Heart right ventricle (tissue), 16 donors: ENCODE measurements around the gene STK24. TPM values are rescaled to one million over a fixed set of nuclear protein-coding genes. Genes with fewer than 3 reads are reported as not detected.

ENCODE experiments used
- ATAC-seq, 8 donors: fragments of 200-7000 bp; cut with Tn5 transposase; one replicate each; pipeline ENCODE4 v1.9.1; 2020; ENCODE audit warnings: mild to moderate bottlenecking in 8 of 8, moderate library complexity in 8 of 8, moderate number of reproducible peaks in 1 of 8
- DNase-seq, 2 donors: peaks; one replicate each; pipeline ENCODE4 v3.0.0-alpha.2; 2020
- H3K27ac ChIP-seq, 10 donors: fragments of 200-600 bp; sonication (generic) in 2 of 10; one replicate each; pipeline versions ENCODE4 v1.5.0 to v1.8.0; 2020 to 2022; ENCODE audit warnings: mild to moderate bottlenecking in 3 of 10
- H3K27me3 ChIP-seq, 7 donors: fragments of 200-600 bp; one replicate each; pipeline ENCODE4 v1.8.0; 2021 to 2022; ENCODE audit warnings: mild to moderate bottlenecking in 2 of 7
- H3K36me3 ChIP-seq, 9 donors: fragments of 200-600 bp; sonication (generic) in 1 of 9; one replicate each; pipeline versions ENCODE4 v1.5.0 to v1.8.0; 2020 to 2022; ENCODE audit warnings: mild to moderate bottlenecking in 2 of 9
- H3K4me1 ChIP-seq, 9 donors: fragments of 200-600 bp; sonication (generic) in 1 of 9; one replicate each; pipeline versions ENCODE4 v1.5.0 to v1.8.0; 2020 to 2022; ENCODE audit warnings: mild to moderate bottlenecking in 4 of 9
- H3K4me3 ChIP-seq, 10 donors: fragments of 200-600 bp; sonication (generic) in 2 of 10; one replicate each; pipeline versions ENCODE4 v1.5.0 to v1.8.0; 2020 to 2022; ENCODE audit warnings: mild to moderate bottlenecking in 7 of 10, moderate library complexity in 2 of 10
- H3K9me3 ChIP-seq, 11 donors: fragments of 200-600 bp in 10 of 11; sonication (generic) in 2 of 11; one replicate each; pipeline versions ENCODE4 v1.5.0 to v1.8.0; 2013 to 2022; ENCODE audit warnings: mild to moderate bottlenecking in 2 of 11, control low read depth in 1 of 11, moderate library complexity in 1 of 11
- CTCF ChIP-seq, 9 donors: fragments of 200-600 bp; sonication (generic) in 2 of 9; IDR thresholded peaks; one replicate each; pipeline versions ENCODE4 v1.5.0 to v1.8.0; 2021 to 2022; ENCODE audit warnings: antibody characterized with exemption in 9 of 9, mild to moderate bottlenecking in 5 of 9, moderate library complexity in 1 of 9
- WGBS, 2 donors: extraction: QIAGEN DNeasy Blood & Tissue Kit; methylation state at CpG; one replicate each; pipeline ENCODE4 v1.1.7; 2013; ENCODE audit warnings: inconsistent platforms in 1 of 2; 5-methylcytosine and 5-hydroxymethylcytosine counted together
- intact Hi-C, 10 donors: fragments of 100-400 bp; cut with DNase I; formaldehyde crosslinking; loops; one replicate each; pipeline versions ENCODE4 v1.11.1 to v1.14.2; 2022
- polyA plus RNA-seq, 2 donors: library from polyadenylated mRNA; stranded (reverse); fragments of 200-250 nt; gene quantifications; one replicate each; pipeline ENCODE4 v1.2.3, GENCODE V29; 2013
- total RNA-seq, 10 donors: library from RNA; stranded (reverse); fragmentation: NEBNext Ultra II Directional in 3 of 10; extraction: Animal tissue kit (Norgen Biotek cat#: 25700) in 3 of 10; gene quantifications; one replicate each; pipeline versions ENCODE4 v1.2.1 to v1.2.4, GENCODE V29; 2021 to 2023
- donor health status: Arrhythmogenic right ventricular cardiomyopathy.
- donor health status: ischemic (EF 13 %, LVEDD 7.1; RV severe dilation, severe dysfunction).
- donor health status: healthy with polysubstance abuse.
- donor health status: DM: no; HTN: yes; CAD: no.
- donor health status: DM: no; HTN: no; CAD: no.
- donor health status: ischemic (EF 25% LVEDD 6.9; RV normal size, moderate dysfunction).
- donor health status: ischemic (EF 25% LVEDD 5.7; RV mildly dilated, moderate dysfunction).
- donor health status: healthy.
- donor health status: DM: yes; HTN: yes; CAD: no.
- donor health status: Ischemic cardiomyopathy.
- donor health status: ischemic (EF 35%, LVEDD 5.7; RV mildly dilated, moderate dysfunction).
- donor health status: nonischemic (EF 11% LVEDD 7.7; RV severe dilation, severe dysfunction).
- donor health status: DM: yes; HTN: yes; CAD: no.
- donor health status: PGD.
- donor health status: ischemic (EF 29% LVEDD 5.4; RV normal size, mild dysfunction).
- donor health status: nonischemic (EF 23%, LVEDD 6.1; RV moderate dilation, normal function).

STK24 gene
- total and polyA plus RNA-seq, 12 donors = 20.8 to 72.9 (median 61.5) TPM

- WGBS, 2 donors = 96 to 97% methylated on average over 25 of the region's 25 CpGs
- no peak for TF ChIP-seq CTCF (IDR thresholded peaks at IDR 0.05)
Observed at GRCh38 chr13:98440390-98441055, 136.4 kb downstream of the STK24 start.

GRCh38 chr13:98439896-98440295, 137.0 kb downstream of the STK24 start:
- Histone ChIP-seq H3K4me3 (no peak overlapping the region), H3K9me3 (no peaks in the 10 kb centered on the region), H3K27me3 (no peaks in the 10 kb centered on the region), H3K36me3 (peaks cover 0 to 68% (median 4%) of the 10 kb centered on the region in 9 donors), H3K4me1 (peaks cover 0 to 4% (median under 1%) of the 10 kb centered on the region in 9 donors), H3K27ac (no peak overlapping the region)
- no peak for DNase-seq
- no peak for TF ChIP-seq CTCF (IDR thresholded peaks at IDR 0.05)
- WGBS, 2 donors = 89 to 94% methylated on average over 16 of the region's 16 CpGs
- intact Hi-C loops = loop anchor here in 5 of 10 donors (5.0 to 10.0 kb wide), 5 partner anchors 135 to 585 kb away; partner anchors contain the start of gene STK24 (in 1 of the 5)
- ATAC-seq = no peak

More at GRCh38 chr13:98440390-98441055, 136.4 kb downstream of the STK24 start:
- no peak for DNase-seq
- Histone ChIP-seq H3K36me3 (peaks cover 0 to 64% (median 4%) of the 10 kb centered on the region in 9 donors), H3K9me3 (no peaks in the 10 kb centered on the region), H3K4me1 (peaks cover 0 to 10% (median 7%) of the 10 kb centered on the region in 9 donors), H3K27ac (no peak overlapping the region), H3K27me3 (no peaks in the 10 kb centered on the region), H3K4me3 (no peak overlapping the region)
- intact Hi-C loops = loop anchor here in 4 of 10 donors (5.0 to 10.0 kb wide), 5 partner anchors 134 to 586 kb away; partner anchors contain the start of gene STK24 (in 1 of the 4)
- no peak for ATAC-seq

GRCh38 chr13:98439126-98439828, 137.6 kb downstream of the STK24 start:
- TF ChIP-seq CTCF (IDR thresholded peaks at IDR 0.05) = no peak
- H3K36me3 ChIP-seq = peaks cover 0 to 68% (median 4%) of the 10 kb centered on the region in 9 donors
- 93 to 94% methylated on average over 32 of the region's 32 CpGs for WGBS, 2 donors

More at GRCh38 chr13:98439126-98439828, 137.6 kb downstream of the STK24 start:
- no peaks in the 10 kb centered on the region for H3K9me3 ChIP-seq
- ATAC-seq (no peak), DNase-seq (no peak)
- intact Hi-C loops = loop anchor here in 2 of 10 donors (10.0 kb wide), 1 partner anchor 584 kb away; no protein-coding TSS in a partner anchor
- H3K27me3 ChIP-seq = no peaks in the 10 kb centered on the region
- H3K4me1 ChIP-seq = peaks cover 0 to 4% (median 0%) of the 10 kb centered on the region in 9 donors
- no peak overlapping the region for H3K27ac ChIP-seq
- H3K4me3 ChIP-seq = no peak overlapping the region
